IMR-90 (cell line): ENCODE results near the gene SIAH1.
"Not testable (repeated sequence)": the region's sequence is repeated elsewhere in the genome, so short reads cannot be mapped to it uniquely, and the experiment has no call there.

ENCODE experiments used
- CTCF ChIP-seq: conservative IDR thresholded peaks from 2 replicates; pipeline ENCODE4 v1.5.1; 2012; ENCODE audit warnings: mild to moderate bottlenecking, low read depth, low read length, improper control_type of control experiment
- USF2 ChIP-seq: fragments of 150-350 bp; IDR thresholded peaks from 2 replicates; pipeline ENCODE4 v1.6.1; 2017; ENCODE audit warnings: mild to moderate bottlenecking, antibody characterized with exemption, low read length, low read depth

GRCh38 chr16:48313905-48314304 is 71.3 kb downstream of the SIAH1 start:
- not testable (repeated sequence) for TF ChIP-seq CTCF, USF2
